DMS114 treated with DMSO at 0.1 percent for 48 hours (cell line): Measurements from ENCODE around the gene CASP5.
"Not testable (repeated sequence)": the region's sequence is repeated elsewhere in the genome, so short reads cannot be mapped to it uniquely, and the experiment has no call there.

Experiments used
- DNase-seq: peaks from one replicate; lab custom pipeline; 2025; ENCODE audit not compliant: unreplicated experiment; lab: John Stamatoyannopoulos, UW

Gene CASP5

GRCh38 chr11:105023003-105023402 lies at the start of gene CASP5:
TSS of gene CASP5 (minus strand) at chr11:105023168. CDS start at chr11:105023136, 32 bp downstream.
- DNase-seq, result no peak

GRCh38 chr11:105072080-105072479 lies 49.1 kb upstream of the CASP5 start:
- not testable (repeated sequence) for DNase-seq

- DNase-seq, result no peak
These were observed 48.2 kb upstream of the CASP5 start for GRCh38 chr11:105071089-105071732.

GRCh38 chr11:105070306-105070705 lies 47.3 kb upstream of the CASP5 start:
- DNase-seq, result no peak

- DNase-seq, result not testable (repeated sequence)
These were observed 46.8 kb upstream of the CASP5 start for GRCh38 chr11:105069749-105070148.

GRCh38 chr11:105063245-105063941 lies 40.4 kb upstream of the CASP5 start:
- DNase-seq, result not testable (repeated sequence)

- no peak for DNase-seq
These were observed 34.5 kb upstream of the CASP5 start for GRCh38 chr11:105057432-105057831.

- DNase-seq, result no peak
These were observed 33.5 kb upstream of the CASP5 start for GRCh38 chr11:105056446-105056845.

GRCh38 chr11:105054723-105055493 lies 31.9 kb upstream of the CASP5 start:
- no peak for DNase-seq

- DNase-seq, result no peak
These were observed 29.5 kb upstream of the CASP5 start for GRCh38 chr11:105052487-105052886.

- no peak for DNase-seq
These were observed 28.6 kb upstream of the CASP5 start for GRCh38 chr11:105051559-105051958.

- no peak for DNase-seq
These were observed 26.5 kb upstream of the CASP5 start for GRCh38 chr11:105049481-105049880.

GRCh38 chr11:105046898-105047579 lies 24.1 kb upstream of the CASP5 start:
- DNase-seq, result no peak

- no peak for DNase-seq
These were observed 22.8 kb upstream of the CASP5 start for GRCh38 chr11:105045676-105046296.

- not testable (repeated sequence) for DNase-seq
These were observed 21.9 kb upstream of the CASP5 start, which contains the start of gene CARD16 for GRCh38 chr11:105044557-105045524. TSS of gene CARD16 (minus strand) at chr11:105045335. CDS start at chr11:105045297, 38 bp downstream.

- DNase-seq, result no peak
These were observed 19.2 kb upstream of the CASP5 start for GRCh38 chr11:105042178-105042577.

- DNase-seq, result no peak
These were observed 17.7 kb upstream of the CASP5 start for GRCh38 chr11:105040703-105041102.

GRCh38 chr11:105034813-105035620 lies 12.0 kb upstream of the CASP5 start, which contains the start of gene CASP1:
TSS of gene CASP1 (minus strand) at chr11:105035144. CDS start at chr11:105035113, 31 bp downstream.
- DNase-seq, result no peak

- DNase-seq, result not testable (repeated sequence)
These were observed 11.4 kb upstream of the CASP5 start for GRCh38 chr11:105034388-105034787.
